HuH-7.5 (cell line): ENCODE results near the gene IGSF9B.
A peak's percentile ranks its signal among the peaks of the same experiment; 100 is the strongest.
"Not testable (repeated sequence)": the region's sequence is repeated elsewhere in the genome, so short reads cannot be mapped to it uniquely, and the experiment has no call there.

Source experiments
- DNase-seq: peaks from one replicate; pipeline ENCODE4 v3.0.0; 2011; ENCODE audit warnings: low spot score

Gene IGSF9B, protein sequence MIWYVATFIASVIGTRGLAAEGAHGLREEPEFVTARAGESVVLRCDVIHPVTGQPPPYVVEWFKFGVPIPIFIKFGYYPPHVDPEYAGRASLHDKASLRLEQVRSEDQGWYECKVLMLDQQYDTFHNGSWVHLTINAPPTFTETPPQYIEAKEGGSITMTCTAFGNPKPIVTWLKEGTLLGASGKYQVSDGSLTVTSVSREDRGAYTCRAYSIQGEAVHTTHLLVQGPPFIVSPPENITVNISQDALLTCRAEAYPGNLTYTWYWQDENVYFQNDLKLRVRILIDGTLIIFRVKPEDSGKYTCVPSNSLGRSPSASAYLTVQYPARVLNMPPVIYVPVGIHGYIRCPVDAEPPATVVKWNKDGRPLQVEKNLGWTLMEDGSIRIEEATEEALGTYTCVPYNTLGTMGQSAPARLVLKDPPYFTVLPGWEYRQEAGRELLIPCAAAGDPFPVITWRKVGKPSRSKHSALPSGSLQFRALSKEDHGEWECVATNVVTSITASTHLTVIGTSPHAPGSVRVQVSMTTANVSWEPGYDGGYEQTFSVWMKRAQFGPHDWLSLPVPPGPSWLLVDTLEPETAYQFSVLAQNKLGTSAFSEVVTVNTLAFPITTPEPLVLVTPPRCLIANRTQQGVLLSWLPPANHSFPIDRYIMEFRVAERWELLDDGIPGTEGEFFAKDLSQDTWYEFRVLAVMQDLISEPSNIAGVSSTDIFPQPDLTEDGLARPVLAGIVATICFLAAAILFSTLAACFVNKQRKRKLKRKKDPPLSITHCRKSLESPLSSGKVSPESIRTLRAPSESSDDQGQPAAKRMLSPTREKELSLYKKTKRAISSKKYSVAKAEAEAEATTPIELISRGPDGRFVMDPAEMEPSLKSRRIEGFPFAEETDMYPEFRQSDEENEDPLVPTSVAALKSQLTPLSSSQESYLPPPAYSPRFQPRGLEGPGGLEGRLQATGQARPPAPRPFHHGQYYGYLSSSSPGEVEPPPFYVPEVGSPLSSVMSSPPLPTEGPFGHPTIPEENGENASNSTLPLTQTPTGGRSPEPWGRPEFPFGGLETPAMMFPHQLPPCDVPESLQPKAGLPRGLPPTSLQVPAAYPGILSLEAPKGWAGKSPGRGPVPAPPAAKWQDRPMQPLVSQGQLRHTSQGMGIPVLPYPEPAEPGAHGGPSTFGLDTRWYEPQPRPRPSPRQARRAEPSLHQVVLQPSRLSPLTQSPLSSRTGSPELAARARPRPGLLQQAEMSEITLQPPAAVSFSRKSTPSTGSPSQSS (N-terminal part only)

DNA sequence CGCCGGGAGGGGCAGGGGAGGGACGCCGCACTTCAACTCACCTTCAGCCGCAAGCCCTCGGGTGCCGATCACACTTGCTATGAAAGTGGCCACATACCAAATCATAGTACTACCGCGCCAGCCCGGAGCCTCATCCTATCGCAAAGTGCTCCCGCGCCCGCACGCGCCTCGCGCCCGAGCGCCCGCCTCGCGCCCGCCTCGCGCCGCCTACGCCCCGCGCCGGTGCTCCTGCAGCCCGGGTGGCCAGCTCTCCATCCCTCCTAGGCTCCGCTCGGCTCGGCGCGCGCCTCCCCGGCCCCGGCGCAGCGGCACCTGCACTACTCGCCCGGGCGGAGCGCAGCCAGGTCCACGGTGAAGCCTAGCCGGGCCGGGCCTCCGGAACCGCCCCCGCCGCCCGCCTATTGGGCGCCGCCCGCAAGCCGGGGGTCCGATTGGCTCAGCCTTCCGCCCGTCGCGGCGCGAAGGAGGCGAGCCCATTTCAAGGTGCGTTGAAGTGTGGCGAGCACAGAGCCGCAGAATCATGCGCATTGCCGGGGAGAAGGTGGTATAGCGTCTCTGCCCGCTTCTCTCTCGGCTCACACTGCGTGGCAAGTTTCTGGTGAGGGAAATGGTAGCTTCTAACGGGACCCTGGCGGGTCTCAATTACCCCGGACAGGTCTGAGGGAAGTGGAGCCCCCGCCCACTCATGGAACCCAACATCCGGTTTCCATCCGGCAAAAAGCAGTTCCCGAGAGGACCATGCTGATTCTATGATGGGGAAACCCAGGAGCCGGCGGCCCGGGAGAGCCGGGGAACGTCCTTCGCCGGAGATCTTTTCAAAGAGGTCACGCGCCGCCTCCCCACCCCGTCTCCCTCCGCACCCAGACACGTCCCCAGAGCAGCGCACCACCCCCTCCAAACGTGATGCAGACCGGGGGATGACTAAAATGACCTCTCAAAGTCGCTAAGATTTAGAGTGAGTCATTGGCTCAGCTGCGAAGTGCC is at the start of gene IGSF9B:
Gene IGSF9B, minus strand, starts transcription at position 319 of the 984 bp plus-strand sequence. Its CDS starts 214 bp downstream, at position 105.
- peak; percentile 39 for DNase-seq

DNA sequence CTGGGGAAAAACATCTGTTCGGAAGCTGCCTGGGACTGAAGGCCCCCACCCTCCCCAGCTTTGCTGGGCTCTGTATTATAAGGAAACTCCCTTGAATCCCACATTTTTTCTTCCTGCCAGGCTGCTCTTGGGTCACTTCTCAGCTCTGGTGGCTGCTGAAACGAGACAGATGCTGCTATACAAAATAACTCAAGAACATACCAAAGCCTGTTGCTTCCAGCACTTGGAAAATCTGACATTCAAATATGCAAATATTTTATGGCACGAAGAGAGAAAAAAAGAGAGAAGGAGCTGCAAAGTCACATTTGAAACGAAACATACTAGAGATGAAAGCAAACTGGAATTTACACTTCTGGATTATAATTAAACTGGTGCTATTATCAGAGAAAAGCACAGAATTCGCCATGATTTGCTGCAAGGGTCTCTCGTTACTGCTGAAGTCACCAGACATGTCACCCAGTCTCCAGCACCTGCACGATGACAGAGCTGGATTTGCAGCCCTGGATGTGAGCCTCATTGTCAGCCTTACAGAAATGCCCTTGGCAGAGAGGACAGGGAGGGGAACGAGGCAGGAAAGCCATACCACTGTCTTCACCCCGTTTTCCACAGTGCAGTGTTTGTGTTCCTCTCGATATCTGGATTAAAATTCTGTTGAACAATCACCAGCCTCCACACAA is 47.9 kb upstream of the IGSF9B start:
- no peak for DNase-seq

DNA sequence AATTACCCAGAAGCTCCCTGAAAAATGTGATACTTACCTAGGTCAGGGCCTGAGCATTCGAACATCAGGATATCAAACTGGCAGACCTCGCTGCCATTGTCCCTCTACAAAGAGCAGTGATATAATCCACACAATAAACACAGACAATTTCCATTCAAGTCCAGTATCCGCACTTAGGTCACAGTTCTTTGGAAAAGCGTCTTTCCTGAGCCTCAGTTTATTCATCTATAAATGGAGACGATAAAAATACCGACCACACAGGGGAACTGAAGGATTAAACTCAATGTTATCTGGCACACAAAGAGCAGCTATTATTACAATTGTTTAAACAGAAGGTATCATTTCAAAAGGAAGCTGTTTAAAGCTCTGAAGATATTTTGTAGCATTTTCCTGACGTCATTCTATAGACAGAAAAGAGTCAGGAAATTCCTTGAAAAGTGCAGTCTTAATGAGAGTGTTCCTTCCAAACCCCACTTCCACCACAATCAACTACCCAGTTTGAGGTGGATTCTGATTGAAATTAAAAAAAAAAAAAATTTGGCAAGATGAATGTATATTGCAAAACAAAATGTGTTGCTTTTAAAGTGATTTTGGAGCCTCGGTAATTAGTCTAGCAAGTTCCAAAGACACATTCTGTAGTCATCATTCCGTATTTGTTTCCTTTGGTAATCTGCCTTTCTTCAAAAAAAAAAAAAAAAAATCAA is 47.2 kb upstream of the IGSF9B start:
- DNase-seq: no peak

DNA sequence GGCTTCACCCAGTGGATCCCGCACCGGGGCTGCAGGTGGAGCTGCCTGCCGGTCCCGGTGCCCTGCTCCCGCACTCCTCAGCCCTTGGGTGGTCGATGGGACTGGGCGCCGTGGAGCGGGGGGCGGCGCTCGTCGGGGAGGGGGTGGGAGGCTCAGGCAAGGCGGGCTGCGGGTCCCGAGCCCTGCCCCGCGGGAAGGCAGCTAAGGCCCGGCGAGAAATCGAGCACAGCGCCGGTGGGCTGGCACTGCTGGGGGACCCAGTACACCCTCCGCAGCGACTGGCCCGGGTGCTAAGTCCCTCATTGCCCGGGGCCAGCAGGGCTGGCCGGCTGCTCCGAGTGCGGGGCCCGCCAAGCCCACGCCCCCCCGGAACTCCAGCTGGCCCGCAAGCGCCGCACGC is 46.1 kb upstream of the IGSF9B start:
- DNase-seq: not testable (repeated sequence)

DNA sequence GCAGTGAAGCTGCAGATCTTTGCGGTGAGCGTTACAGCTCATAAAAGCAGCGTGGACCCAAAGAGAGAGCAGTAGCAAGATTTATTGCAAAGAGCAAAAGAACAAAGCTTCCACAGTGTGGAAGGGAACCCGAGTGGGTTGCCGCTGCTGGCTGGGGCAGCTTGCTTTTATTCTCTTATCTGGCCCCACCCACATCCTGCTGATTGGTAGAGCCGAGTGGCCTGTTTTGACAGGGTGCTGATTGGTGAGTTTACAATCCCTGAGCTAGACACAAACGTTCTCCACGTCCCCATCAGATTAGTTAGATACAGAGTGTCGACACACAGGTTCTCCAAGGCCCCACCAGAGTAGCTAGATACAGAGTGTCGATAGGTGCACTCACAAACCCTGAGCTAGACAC is 45.6 kb upstream of the IGSF9B start:
- not testable (repeated sequence) for DNase-seq

DNA sequence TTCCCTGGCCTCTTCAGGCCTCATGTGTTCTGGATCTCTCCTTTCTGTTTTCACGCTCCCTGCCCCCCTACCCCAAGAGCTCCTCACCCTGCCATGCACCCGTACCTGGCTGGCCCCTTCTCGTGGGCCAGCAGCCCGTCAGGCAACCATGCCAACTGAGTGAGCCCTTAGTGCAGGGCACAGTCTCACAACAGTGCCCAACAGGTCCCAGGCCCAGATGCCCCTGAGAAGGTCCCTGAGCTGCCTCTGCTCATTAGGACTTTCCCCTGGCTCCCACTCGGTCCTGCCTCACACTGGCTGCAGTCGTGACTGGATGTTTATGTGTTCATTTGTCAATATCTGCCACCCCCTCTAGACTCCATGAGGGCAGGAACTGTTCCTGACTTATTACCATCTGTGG is 44.8 kb upstream of the IGSF9B start:
- DNase-seq: no peak

DNA sequence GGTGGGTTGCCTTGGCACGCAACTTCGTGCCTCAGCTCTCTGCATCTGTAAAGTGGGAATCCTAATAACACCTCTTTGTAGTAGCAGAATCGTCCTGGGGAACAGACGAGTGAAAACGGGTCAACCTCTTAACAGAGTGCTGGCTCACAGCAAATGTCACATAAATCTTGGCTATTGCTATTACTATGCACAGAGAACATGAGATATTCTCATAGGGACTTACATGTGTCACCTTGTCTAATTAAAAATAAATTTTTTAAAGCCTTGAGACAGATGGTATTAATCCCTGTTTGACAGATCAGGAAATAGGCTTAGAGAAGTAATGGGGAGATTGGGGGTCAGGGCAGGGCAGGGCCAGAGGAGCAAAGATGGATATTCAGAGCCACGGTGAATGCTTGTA is 44.3 kb upstream of the IGSF9B start:
- no peak for DNase-seq

DNA sequence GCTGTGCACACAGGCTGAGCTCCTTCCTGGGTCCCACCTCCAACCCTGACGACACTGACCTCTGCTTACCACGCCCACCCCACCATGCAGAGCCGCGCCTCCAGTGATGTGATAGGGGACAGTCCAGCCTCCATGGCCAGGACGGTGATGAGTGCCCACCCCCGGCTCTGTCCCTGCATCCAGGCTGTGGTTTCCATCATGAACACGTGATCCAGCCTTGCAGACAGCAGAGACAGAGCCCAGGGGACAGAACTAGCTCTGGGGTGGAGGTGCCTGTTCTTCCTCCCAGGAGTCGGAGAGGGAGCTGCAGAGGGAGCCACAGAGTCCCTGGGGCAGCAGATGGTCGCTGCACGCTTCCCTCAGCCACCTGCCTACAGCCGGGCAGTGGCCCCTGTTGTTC is 42.6 kb upstream of the IGSF9B start:
- DNase-seq: no peak

DNA sequence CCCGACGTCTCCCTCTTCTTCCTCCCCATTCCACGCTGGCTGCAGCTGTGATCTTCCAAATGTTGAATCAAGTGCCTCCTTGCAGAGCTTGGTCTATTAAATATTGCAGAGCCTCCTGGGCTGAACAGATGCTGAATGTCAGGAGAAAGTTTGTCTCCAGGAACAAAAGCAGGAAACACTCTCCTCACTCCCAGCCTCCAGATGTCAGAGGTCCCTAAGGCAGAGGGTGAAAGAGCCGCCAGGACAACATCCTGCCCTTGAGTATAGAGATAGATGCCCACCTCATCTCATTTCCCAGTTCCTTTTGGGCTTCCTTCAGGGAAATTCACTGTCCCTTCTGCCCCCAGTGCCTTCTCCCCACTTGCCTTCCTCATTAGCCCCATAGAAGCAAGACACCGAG is 40.8 kb upstream of the IGSF9B start:
- DNase-seq: no peak

DNA sequence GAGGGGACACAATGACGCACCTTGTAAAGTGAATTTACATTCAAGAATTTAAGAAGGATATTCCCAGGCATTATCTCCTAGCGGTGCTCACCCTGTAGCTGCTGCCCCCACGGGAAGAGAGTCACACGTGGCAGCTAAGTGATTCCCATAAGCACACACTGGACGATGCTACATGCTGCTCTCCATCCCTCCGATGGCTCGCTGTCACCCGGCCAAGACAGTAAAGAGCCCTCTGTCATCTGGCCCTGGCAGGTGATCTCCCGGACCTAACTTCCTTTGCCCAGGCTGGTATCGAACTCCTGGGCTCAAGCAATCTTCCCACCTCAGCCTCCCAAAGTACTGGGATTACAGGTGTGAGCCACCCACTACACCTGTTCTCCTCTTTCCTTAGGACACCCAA is 39.9 kb upstream of the IGSF9B start:
- DNase-seq: no peak

DNA sequence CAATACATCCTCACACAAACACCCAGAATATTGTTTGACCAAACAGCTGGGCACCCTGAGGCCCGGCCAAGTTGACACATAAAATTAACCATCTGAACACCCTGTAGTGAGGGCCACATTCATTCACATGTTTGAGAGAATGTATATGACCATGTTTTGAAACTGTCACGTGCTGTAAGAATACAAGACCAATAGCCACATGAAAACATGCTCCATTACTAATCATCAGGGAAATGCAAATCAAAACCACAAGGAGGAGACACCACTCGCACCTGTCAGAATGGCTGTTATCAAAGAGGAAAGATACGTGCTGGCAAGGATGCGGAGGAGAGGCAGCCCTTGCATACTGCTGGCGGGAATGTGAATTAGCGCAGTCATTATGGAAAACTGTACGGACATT is 38.3 kb upstream of the IGSF9B start:
- DNase-seq: no peak

DNA sequence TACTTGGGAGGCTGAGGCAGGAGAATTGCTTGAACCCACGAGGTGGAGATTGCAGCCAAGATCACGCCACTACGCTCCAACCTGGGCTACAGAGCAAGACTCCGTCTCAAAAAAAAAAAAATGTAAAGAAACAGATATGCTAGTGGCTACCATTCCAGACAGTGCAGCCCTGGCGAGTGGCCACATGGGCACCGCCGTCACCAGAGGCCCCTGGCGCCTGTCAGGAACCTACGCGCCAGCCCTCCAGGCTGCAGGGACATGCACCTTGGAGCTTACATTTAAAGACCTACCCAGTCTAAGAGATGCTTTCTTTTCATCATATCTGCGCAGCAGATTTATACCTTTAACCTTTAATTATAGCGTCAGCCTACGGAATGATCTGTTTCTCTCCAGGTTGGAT is 37.2 kb upstream of the IGSF9B start:
- no peak for DNase-seq

DNA sequence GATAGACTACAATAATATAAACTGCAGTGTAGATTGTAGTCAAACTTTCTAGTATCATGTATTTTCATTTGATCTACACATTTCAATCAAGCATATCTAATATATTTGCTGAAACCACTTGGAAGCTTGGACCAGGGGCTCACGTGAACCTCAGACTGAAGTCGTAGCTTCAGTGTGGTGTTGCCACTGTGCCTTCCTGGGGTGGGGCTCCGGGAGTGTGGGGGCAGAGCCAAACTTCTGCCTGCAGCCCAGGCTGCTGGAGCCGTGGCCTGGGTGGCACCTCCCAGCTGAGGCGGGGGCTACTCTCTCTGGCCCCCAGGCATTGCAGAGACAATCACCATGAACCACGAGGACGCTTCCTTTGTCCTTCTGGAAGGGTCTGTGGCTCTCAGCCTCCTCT is 36.3 kb upstream of the IGSF9B start:
- DNase-seq: no peak

DNA sequence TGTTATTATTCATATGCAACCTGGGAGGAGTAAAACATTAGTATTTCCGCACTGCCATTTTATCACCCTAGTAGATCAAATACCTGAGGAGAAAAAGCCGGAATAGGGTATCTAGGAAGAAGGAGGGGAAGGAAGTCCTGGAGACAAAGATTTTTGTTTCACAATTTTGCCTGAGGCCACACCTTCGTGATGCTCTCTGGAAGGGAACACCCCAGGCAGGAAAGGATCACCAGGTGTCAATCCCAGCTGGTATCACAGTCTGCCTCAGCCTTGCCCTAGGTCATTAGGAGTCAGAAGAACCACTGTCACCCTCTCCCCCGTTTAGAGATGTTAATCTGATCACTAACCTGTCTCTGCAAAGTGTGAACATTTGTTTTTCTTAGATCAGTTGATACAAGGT is 35.4 kb upstream of the IGSF9B start:
- DNase-seq: no peak

DNA sequence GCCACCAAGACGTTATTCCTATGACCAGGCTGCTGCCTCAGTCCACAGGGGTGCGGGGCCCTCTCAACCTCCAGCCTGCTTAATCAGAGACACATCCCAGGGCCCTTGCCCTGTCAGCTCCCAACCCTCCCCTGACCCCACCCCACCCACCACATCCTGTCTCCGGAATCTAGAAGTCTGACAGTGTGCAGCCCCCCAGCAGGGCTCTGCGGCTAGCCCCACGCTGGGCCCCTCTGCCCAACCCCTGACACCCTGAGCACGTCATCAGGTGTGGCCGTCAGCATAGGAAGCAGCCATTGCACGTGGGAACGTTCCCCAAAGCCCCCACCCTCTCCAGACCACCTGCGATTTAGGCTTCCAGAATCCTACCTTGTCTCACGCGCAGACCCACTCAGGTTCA is 34.3 kb upstream of the IGSF9B start:
- DNase-seq: no peak

DNA sequence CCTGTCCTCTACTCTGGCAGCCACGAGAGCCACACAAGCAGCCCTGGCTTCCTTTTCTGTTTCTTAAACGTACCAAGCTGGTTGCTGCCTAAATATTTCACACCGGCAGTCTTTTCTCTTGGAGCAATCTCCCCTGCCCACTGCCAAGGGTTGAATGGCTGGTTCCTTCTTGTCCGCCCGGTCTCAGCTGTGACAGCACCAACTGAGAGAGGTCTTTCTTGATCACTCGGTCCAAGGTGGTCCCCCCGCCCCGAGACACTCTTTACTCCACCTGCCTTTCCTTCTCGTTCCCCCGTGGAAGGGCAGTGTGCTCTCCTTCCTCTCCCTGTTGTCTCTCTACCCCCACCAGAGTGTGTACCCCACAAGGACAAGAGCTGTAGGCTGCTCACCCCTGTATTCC is 33.7 kb upstream of the IGSF9B start:
- DNase-seq: no peak

DNA sequence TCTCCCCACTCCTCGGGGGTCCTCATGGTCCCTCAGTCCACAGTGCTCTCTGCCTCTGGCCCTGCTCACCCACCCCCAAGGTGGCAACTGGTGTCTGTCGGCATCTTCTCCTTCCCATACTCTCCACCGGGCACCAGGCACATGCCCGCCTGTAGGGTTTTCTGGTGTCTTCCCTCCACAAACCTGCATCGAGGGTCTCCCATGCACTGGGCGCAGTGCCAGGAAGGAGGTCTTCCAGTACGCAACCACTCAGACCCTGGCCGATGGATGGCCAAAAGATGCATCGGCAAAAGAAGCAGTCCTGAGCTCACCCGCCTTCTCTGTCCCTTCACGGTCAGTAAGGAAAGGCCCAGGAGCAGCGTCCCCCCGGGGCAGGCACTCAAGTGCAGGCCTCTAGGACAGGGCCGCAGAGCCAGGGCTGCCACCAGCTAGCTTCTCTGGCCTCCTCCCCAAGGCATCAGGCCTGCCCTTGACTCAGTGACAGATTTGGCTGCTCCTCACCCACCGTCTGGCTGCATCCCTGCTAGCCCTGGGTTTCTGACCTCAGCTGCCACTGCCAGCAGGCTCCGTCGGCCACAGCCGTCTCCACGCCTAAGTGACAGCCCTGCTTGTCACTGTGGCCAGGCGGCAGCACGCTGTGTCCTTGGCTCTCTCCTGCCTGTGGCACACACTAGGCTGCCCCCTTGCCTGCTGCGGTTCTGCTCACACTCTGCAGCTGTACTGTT is 32.1 kb upstream of the IGSF9B start:
- no peak for DNase-seq

DNA sequence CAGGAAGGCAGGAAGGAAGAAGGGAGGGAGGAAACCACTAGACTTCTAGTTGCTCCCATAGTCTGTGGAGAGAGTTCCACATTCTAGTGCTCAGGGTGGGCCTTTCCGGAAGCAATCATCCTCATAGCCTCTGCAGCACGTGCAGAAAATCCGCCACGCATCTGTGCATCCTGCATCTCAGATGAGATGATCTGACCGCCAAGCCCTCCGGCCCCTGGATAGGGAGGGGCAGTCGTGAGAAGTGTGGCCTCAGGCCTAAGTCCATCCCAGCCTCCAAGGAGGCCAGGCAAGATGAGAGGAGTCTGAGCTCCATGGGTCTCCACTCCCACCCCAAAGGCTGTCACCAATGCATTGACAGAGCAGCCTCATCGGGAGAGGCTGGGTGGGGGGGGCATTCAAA is 30.4 kb upstream of the IGSF9B start:
- no peak for DNase-seq
